Mesothelial cell of epicardium (in vitro differentiated cells): Measurements from ENCODE around the gene PALM3. TPM values are rescaled to one million over a fixed set of nuclear protein-coding genes. Genes with fewer than 3 reads are reported as not detected.
"Not testable (repeated sequence)": the region's sequence is repeated elsewhere in the genome, so short reads cannot be mapped to it uniquely, and the experiment has no call there.

Source experiments
- DNase-seq, 2 experiments: peaks; one replicate each; pipeline ENCODE4 v3.0.0; 2021; ENCODE audit warnings: low spot score in 2 of 2; ENCODE audit not compliant: unreplicated experiment in 2 of 2
- H3K27ac Mint-ChIP-seq: 2 replicates; pipeline ENCODE4 v1.8.0; 2021; ENCODE audit warnings: mixed read lengths
- H3K27me3 Mint-ChIP-seq: 2 replicates; pipeline ENCODE4 v1.8.0; 2021; ENCODE audit warnings: low read depth, mixed read lengths
- H3K36me3 Mint-ChIP-seq: 2 replicates; pipeline ENCODE4 v1.8.0; 2021; ENCODE audit warnings: mixed read lengths
- H3K4me1 Mint-ChIP-seq: 2 replicates; pipeline ENCODE4 v1.8.0; 2021; ENCODE audit warnings: mixed read lengths
- H3K4me3 Mint-ChIP-seq: 2 replicates; pipeline ENCODE4 v1.8.0; 2021; ENCODE audit warnings: mild to moderate bottlenecking, moderate library complexity, mixed read lengths
- H3K9me3 Mint-ChIP-seq: 2 replicates; pipeline ENCODE4 v1.8.0; 2021; ENCODE audit warnings: mixed read lengths
- total RNA-seq: library from RNA; stranded (reverse); gene quantifications from 3 replicates; pipeline ENCODE4 v1.2.1, GENCODE V29; 2021
- TF ChIP-seq, protein P1 (sequence below): fragments of 200-600 bp; sonication (generic); IDR thresholded peaks from one replicate; pipeline ENCODE4 v1.5.0; 2021; ENCODE audit warnings: antibody characterized with exemption; ENCODE audit not compliant: unreplicated experiment

Gene PALM3
- total RNA-seq, 1 donor from 2014 or later, result 2.4 TPM

GRCh38 chr19:14054721-14055120 is 7.2 kb downstream of the PALM3 start:
- H3K4me3 Mint-ChIP-seq, result no peak overlapping the region
- TF ChIP-seq, protein P1, sequence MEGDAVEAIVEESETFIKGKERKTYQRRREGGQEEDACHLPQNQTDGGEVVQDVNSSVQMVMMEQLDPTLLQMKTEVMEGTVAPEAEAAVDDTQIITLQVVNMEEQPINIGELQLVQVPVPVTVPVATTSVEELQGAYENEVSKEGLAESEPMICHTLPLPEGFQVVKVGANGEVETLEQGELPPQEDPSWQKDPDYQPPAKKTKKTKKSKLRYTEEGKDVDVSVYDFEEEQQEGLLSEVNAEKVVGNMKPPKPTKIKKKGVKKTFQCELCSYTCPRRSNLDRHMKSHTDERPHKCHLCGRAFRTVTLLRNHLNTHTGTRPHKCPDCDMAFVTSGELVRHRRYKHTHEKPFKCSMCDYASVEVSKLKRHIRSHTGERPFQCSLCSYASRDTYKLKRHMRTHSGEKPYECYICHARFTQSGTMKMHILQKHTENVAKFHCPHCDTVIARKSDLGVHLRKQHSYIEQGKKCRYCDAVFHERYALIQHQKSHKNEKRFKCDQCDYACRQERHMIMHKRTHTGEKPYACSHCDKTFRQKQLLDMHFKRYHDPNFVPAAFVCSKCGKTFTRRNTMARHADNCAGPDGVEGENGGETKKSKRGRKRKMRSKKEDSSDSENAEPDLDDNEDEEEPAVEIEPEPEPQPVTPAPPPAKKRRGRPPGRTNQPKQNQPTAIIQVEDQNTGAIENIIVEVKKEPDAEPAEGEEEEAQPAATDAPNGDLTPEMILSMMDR, result no peak
- peaks cover 8% of the 10 kb centered on the region for H3K36me3 Mint-ChIP-seq
- peaks cover 3% of the 10 kb centered on the region for H3K4me1 Mint-ChIP-seq
- peaks cover 44% of the 10 kb centered on the region for H3K27me3 Mint-ChIP-seq
- no peaks in the 10 kb centered on the region for H3K9me3 Mint-ChIP-seq
- no peak for DNase-seq
- no peak overlapping the region for H3K27ac Mint-ChIP-seq

DNA sequence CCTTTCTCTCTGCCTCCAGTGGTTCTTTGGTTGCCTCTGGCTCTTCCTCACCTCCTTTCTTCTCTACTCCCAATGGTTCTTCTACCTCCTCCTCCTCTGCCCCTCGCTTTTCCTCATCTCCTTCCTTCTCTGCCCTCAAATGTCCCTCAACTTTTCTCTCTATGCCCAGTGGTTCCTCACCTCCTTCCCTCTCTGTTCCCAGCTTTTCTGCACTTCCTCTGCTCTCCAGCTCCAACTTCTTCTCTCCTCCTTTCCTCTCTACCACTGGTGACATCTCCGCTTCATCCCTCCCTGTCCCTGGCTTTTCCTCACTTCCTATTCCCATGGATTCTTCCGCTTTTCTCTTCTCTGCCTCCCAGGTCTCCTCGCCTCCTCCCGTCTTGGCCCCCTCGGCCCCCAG is 7.8 kb downstream of the PALM3 start:
- no peak for DNase-seq
- H3K27me3 Mint-ChIP-seq, result peaks cover 39% of the 10 kb centered on the region
- H3K36me3 Mint-ChIP-seq, result peaks cover 8% of the 10 kb centered on the region
- TF ChIP-seq, protein P1, result no peak
- peaks cover 3% of the 10 kb centered on the region for H3K4me1 Mint-ChIP-seq
- no peak overlapping the region for H3K27ac Mint-ChIP-seq
- no peaks in the 10 kb centered on the region for H3K9me3 Mint-ChIP-seq
- H3K4me3 Mint-ChIP-seq, result no peak overlapping the region

GRCh38 chr19:14053500-14053899 is 8.4 kb downstream of the PALM3 start:
- Mint-ChIP-seq H3K4me1 (peaks cover 3% of the 10 kb centered on the region), H3K27ac (no peak overlapping the region), H3K27me3 (peaks cover 33% of the 10 kb centered on the region), H3K36me3 (peaks cover 8% of the 10 kb centered on the region), H3K9me3 (no peaks in the 10 kb centered on the region), H3K4me3 (no peak overlapping the region)
- DNase-seq, result no peak
- TF ChIP-seq, protein P1, result no peak

GRCh38 chr19:14053032-14053431 is 8.8 kb downstream of the PALM3 start:
- Mint-ChIP-seq H3K27ac (no peak overlapping the region), H3K4me3 (no peak overlapping the region), H3K4me1 (peaks cover 3% of the 10 kb centered on the region), H3K9me3 (no peaks in the 10 kb centered on the region), H3K27me3 (peaks cover 28% of the 10 kb centered on the region), H3K36me3 (peaks cover 8% of the 10 kb centered on the region)
- no peak for DNase-seq
- TF ChIP-seq, protein P1, result no peak

DNA sequence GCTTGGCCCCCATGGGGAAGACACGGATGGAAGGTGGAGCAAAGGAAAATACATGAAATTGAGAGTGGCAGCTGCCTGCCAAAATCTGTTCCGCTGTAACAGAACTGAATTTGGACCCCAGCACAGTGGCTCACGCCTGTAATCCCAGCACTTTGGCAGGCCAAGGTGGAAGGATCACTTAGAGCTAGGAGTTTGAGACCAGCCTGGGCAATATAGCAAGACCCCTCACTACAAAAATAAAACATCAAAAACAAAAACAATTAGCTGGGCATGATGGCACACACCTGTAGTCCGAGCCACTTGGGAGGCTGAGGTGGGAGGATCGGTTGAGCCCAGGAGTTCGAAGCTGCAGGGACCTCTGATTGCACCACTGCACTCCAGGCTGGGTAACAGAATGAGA is 9.4 kb downstream of the PALM3 start:
- Mint-ChIP-seq H3K36me3 (peaks cover 8% of the 10 kb centered on the region), H3K4me1 (no peaks in the 10 kb centered on the region), H3K9me3 (no peaks in the 10 kb centered on the region), H3K27me3 (peaks cover 23% of the 10 kb centered on the region), H3K27ac (no peak overlapping the region), H3K4me3 (no peak overlapping the region)
- no peak for DNase-seq
- TF ChIP-seq, protein P1, result no peak

DNA sequence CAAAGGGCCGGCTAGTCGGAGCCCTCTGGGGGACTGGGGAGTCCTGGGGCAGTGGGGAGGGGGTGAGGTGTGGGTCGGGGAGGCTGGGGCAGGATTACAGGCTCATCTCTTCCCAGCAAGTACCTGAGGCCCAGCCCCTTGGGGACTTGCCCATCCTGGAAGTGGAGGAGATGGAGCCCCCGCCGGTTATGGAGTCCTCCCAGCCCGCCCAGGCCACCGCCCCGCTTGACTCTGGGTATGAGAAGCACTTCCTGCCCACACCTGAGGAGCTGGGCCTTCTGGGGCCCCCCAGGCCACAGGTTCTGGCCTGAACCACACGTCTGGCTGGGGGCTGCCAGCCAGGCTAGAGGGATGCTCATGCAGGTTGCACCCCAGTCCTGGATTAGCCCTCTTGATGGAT is 9.9 kb downstream of the PALM3 start:
- TF ChIP-seq, protein P1, result no peak
- H3K4me1 Mint-ChIP-seq, result no peaks in the 10 kb centered on the region

DNA sequence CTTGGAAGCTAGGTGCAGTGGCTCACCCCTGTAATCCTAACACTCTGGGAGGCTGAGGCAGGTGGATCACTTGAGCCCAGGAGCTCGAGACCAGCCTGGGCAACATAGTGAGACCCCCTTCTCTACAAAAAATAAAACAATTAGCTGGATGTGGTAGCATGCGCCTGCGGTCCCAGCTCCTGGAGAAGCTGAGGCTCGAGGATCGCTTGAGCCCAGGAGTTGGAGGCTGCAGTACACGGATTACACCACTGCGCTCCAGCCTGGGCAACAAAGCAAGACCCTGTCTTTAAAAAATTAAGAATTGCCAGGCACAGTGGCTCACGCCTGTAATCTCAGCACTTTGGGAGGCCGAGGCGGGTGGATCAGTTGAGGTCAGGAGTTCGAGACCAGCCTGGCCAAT is 10.9 kb downstream of the PALM3 start:
- H3K27me3 Mint-ChIP-seq, result peaks cover 13% of the 10 kb centered on the region
- DNase-seq, H3K4me3 Mint-ChIP-seq, H3K36me3 Mint-ChIP-seq, H3K9me3 Mint-ChIP-seq, H3K27ac Mint-ChIP-seq, H3K4me1 Mint-ChIP-seq: not testable (repeated sequence)

More for the DNA sequence above, 9.9 kb downstream of the PALM3 start:
- H3K9me3 Mint-ChIP-seq, result no peaks in the 10 kb centered on the region
- H3K4me3 Mint-ChIP-seq, result no peak overlapping the region
- no peak for DNase-seq
- H3K27ac Mint-ChIP-seq, result no peak overlapping the region
- peaks cover 21% of the 10 kb centered on the region for H3K27me3 Mint-ChIP-seq
- peaks cover 8% of the 10 kb centered on the region for H3K36me3 Mint-ChIP-seq
